ENCODE results near the gene CENPF. TPM values are rescaled to one million over a fixed set of nuclear protein-coding genes. Genes with fewer than 3 reads are reported as not detected.

Gene CENPF
- total and polyA plus RNA-seq, 3 experiments from 2014 or later = 0.77 to 45.5 (median 44.2) TPM

DNA sequence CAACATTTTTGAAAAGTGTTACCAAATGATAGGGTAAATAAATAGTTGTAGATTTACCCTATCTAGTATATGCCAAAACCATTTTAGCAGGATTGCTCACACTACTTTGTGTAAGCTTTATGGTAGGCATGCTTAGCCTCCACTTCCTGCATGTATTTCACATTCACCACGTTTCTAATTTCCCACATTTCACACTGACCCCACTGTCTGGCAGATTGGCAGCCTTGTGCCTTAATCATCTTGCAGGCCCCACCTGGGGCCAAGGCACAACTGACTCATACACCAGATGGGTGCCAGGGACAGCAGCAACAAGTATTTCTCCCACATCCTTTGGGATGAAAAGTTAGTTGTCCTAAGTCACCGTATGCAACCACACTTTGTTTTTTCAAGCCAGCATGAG lies 21.2 kb upstream of the CENPF start:
- no peaks in the 10 kb centered on the region for H3K27me3 ChIP-seq (ENCODE audit: insufficient read depth, low read length, poor library complexity, severe bottlenecking)
- peaks cover under 1 to 14% (median 12%) of the 10 kb centered on the region in 5 donors for H3K9me3 Mint-ChIP-seq
- H3K4me3 ChIP-seq (ENCODE audit: low read length) = no peak overlapping the region
- no peak overlapping the region for H3K27ac Mint-ChIP-seq
- DNase-seq = no peak
- H3K36me3 ChIP-seq (ENCODE audit: insufficient read depth, low read length) = no peaks in the 10 kb centered on the region
- ChIA-PET CTCF (no interaction called here), POLR2A (no interaction called here)
- H3K36me3 Mint-ChIP-seq = peaks cover 0 to 8% (median 0%) of the 10 kb centered on the region in 3 donors
- no peaks in the 10 kb centered on the region for H3K4me1 Mint-ChIP-seq
- H3K4me1 ChIP-seq (ENCODE audit: insufficient read depth, low read length) = no peaks in the 10 kb centered on the region
- peaks cover 0 to 37% of the 10 kb centered on the region in 2 donors for H3K27me3 Mint-ChIP-seq
- H3K9me3 ChIP-seq (ENCODE audit: low read length) = peaks cover under 1% of the 10 kb centered on the region
- no peak overlapping the region for H3K27ac ChIP-seq (ENCODE audit: low read depth, low read length)
- no peak overlapping the region for H3K4me3 Mint-ChIP-seq

GRCh38 chr1:214582289-214582891 lies 20.6 kb upstream of the CENPF start:
- Histone ChIP-seq H3K4me3 (ENCODE audit: low read length) (no peak overlapping the region), H3K9me3 (ENCODE audit: low read length) (no peaks in the 10 kb centered on the region), H3K27ac (ENCODE audit: low read depth, low read length) (no peak overlapping the region), H3K36me3 (ENCODE audit: insufficient read depth, low read length) (no peaks in the 10 kb centered on the region), H3K4me1 (ENCODE audit: insufficient read depth, low read length) (no peaks in the 10 kb centered on the region), H3K27me3 (ENCODE audit: insufficient read depth, low read length, poor library complexity, severe bottlenecking) (no peaks in the 10 kb centered on the region)
- DNase-seq = no peak
- Mint-ChIP-seq H3K27me3 (peaks cover 0 to 37% of the 10 kb centered on the region in 2 donors), H3K4me1 (no peaks in the 10 kb centered on the region), H3K9me3 (peaks cover 0 to 8% (median 8%) of the 10 kb centered on the region in 5 donors), H3K36me3 (peaks cover 0 to 8% (median 0%) of the 10 kb centered on the region in 3 donors), H3K27ac (no peak overlapping the region), H3K4me3 (no peak overlapping the region)
- POLR2A ChIA-PET = no interaction called here
- CTCF ChIA-PET = no interaction called here

DNA sequence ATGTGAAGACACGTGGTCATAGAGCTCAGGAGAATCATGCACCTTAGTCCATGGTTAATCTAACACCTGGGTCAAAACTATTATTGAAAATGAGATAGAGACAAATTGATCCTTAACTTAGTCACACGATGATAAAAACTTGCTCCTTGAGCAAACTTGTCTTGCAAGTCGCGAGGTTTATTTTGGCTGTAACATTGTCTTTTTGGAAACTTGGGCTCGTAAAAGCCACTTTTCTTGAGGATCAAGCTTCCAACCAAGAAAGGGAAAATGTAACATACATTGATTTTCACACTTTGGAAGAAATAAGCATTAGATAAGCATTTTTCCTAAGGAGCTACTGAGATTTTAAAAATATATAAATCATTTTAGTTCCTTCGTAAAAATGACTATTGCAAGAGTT lies 19.9 kb upstream of the CENPF start:
- H3K4me3 ChIP-seq (ENCODE audit: low read length) = no peak overlapping the region

DNA sequence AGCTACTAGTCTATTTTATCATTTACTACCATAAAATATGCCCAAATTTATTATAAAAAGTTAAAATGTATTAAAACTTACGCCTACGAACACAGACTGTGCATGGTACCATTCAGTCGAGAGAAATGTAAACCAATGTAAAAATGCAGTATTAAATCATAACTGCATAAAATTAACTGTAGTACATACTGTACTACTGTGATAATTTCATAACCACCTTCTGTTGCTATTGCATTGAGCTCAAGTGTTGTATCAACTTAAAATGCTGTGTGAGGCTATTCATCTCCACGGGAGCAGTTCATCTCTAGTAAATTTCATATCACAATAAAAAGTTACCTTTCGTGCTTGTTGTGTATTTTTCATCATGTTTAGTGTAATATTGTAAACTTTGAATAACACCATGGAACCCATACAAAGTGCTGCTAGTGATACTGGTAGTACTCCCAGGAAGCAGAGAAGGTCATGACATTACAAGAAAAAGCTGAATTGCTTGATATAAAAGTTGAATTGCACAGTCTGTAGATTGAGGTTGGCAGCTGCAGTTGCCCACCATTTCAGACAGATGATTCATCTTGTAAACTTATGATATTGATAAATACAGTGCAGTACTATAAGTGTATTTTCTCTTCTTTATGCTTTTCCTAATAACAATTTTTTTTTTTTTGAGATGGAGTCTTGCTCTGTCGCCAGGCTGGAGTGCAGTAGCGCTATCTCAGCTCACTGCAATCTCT lies 19.0 kb upstream of the CENPF start:
- no peak overlapping the region for H3K4me3 Mint-ChIP-seq
- H3K27ac ChIP-seq (ENCODE audit: low read depth, low read length) = no peak overlapping the region
- no peaks in the 10 kb centered on the region for H3K9me3 Mint-ChIP-seq
- no peak overlapping the region for H3K27ac Mint-ChIP-seq
- no peaks in the 10 kb centered on the region for H3K36me3 ChIP-seq (ENCODE audit: insufficient read depth, low read length)
- ChIA-PET CTCF (no interaction called here), POLR2A (no interaction called here)
- H3K27me3 Mint-ChIP-seq = peaks cover 4 to 39% of the 10 kb centered on the region in 2 donors
- H3K36me3 Mint-ChIP-seq = no peaks in the 10 kb centered on the region
- H3K4me1 ChIP-seq (ENCODE audit: insufficient read depth, low read length) = no peaks in the 10 kb centered on the region
- no peak overlapping the region for H3K4me3 ChIP-seq (ENCODE audit: low read length)
- H3K27me3 ChIP-seq (ENCODE audit: insufficient read depth, low read length, poor library complexity, severe bottlenecking) = no peaks in the 10 kb centered on the region
- no peaks in the 10 kb centered on the region for H3K9me3 ChIP-seq (ENCODE audit: low read length)
- H3K4me1 Mint-ChIP-seq = no peaks in the 10 kb centered on the region
- no peak for DNase-seq

More for the DNA sequence above, 19.9 kb upstream of the CENPF start:
- POLR2A ChIA-PET = no interaction called here
- CTCF ChIA-PET = no interaction called here
- H3K27ac ChIP-seq (ENCODE audit: low read depth, low read length) = no peak overlapping the region
- Mint-ChIP-seq H3K27me3 (peaks cover 3 to 33% of the 10 kb centered on the region in 2 donors), H3K36me3 (peaks cover 0 to under 1% (median 0%) of the 10 kb centered on the region in 3 donors), H3K27ac (no peak overlapping the region), H3K9me3 (peaks cover 0 to 1% (median under 1%) of the 10 kb centered on the region in 5 donors), H3K4me3 (no peak overlapping the region), H3K4me1 (no peaks in the 10 kb centered on the region)
- H3K9me3 ChIP-seq (ENCODE audit: low read length) = no peaks in the 10 kb centered on the region
- H3K4me1 ChIP-seq (ENCODE audit: insufficient read depth, low read length) = no peaks in the 10 kb centered on the region
- H3K36me3 ChIP-seq (ENCODE audit: insufficient read depth, low read length) = no peaks in the 10 kb centered on the region
- no peak for DNase-seq
- no peaks in the 10 kb centered on the region for H3K27me3 ChIP-seq (ENCODE audit: insufficient read depth, low read length, poor library complexity, severe bottlenecking)

GRCh38 chr1:214584805-214585766 lies 17.9 kb upstream of the CENPF start:
- Histone ChIP-seq H3K27ac (ENCODE audit: low read depth, low read length) (no peak overlapping the region), H3K9me3 (ENCODE audit: low read length) (no peaks in the 10 kb centered on the region), H3K27me3 (ENCODE audit: insufficient read depth, low read length, poor library complexity, severe bottlenecking) (no peaks in the 10 kb centered on the region), H3K36me3 (ENCODE audit: insufficient read depth, low read length) (no peaks in the 10 kb centered on the region), H3K4me1 (ENCODE audit: insufficient read depth, low read length) (no peaks in the 10 kb centered on the region), H3K4me3 (ENCODE audit: low read length) (no peak overlapping the region)
- DNase-seq = no peak
- CTCF ChIA-PET = interaction anchor here (3.2 kb wide), 1 partner anchor 324 kb away, joined by 8 read pairs; no protein-coding TSS in a partner anchor
- Mint-ChIP-seq H3K27me3 (peaks cover 5 to 45% of the 10 kb centered on the region in 2 donors), H3K4me1 (no peaks in the 10 kb centered on the region), H3K36me3 (no peaks in the 10 kb centered on the region), H3K9me3 (no peaks in the 10 kb centered on the region), H3K4me3 (no peak overlapping the region), H3K27ac (peak overlapping the region in 1 of 8 donors; percentile 43)
- POLR2A ChIA-PET = no interaction called here

DNA sequence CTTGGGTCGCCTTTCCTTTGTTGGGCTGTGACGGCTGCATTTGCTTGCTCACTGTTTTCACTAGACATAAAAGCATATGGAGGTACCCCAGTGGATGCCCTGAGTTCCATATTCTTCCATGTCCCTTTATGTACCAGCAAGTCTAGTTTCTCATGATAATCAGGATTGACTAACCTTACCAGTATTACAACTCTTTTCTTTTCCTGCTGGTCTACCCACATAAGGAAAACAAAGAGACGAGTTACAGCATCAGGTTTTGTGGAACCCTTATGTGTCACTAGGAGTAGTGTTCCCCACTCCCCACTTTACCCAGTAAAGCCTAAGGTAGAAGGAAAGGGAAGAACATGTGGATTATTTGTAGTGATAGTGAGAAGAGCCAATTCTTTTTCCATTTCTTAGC lies 16.4 kb upstream of the CENPF start:
- no peak for DNase-seq
- H3K27ac Mint-ChIP-seq = no peak overlapping the region
- H3K36me3 Mint-ChIP-seq = peaks cover 0 to 4% (median 0%) of the 10 kb centered on the region in 3 donors
- no peak overlapping the region for H3K27ac ChIP-seq (ENCODE audit: low read depth, low read length)
- no peaks in the 10 kb centered on the region for H3K4me1 ChIP-seq (ENCODE audit: insufficient read depth, low read length)
- no peak overlapping the region for H3K4me3 ChIP-seq (ENCODE audit: low read length)
- no peaks in the 10 kb centered on the region for H3K36me3 ChIP-seq (ENCODE audit: insufficient read depth, low read length)
- H3K4me3 Mint-ChIP-seq = no peak overlapping the region
- H3K9me3 Mint-ChIP-seq = no peaks in the 10 kb centered on the region
- H3K27me3 Mint-ChIP-seq = peaks cover 16 to 54% of the 10 kb centered on the region in 2 donors
- no peaks in the 10 kb centered on the region for H3K9me3 ChIP-seq (ENCODE audit: low read length)
- ChIA-PET CTCF (interaction anchor here (3.2 kb wide), 1 partner anchor 325 kb away, joined by 8 read pairs; no protein-coding TSS in a partner anchor), POLR2A (no interaction called here)
- no peaks in the 10 kb centered on the region for H3K27me3 ChIP-seq (ENCODE audit: insufficient read depth, low read length, poor library complexity, severe bottlenecking)
- no peaks in the 10 kb centered on the region for H3K4me1 Mint-ChIP-seq

DNA sequence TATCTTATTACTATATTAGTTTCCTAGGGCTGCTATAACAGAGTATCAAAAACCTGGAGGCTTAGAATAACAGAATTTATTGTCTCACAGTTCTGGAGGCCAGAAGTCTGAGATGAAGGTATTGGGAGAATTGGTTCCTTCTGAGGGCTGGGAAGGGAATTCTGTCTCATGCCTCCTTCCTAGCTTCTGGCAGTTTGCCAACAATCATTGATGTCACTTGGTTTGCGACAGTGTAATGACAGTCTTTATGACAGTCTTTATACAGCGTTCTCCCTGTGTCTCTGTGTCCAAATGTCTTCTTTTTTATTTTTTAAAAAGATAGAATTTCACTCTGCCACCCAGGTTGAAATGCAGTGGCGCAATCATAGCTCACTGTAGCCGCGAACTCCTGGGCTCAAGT lies 15.8 kb upstream of the CENPF start:
- H3K27me3 Mint-ChIP-seq = peaks cover 16 to 52% of the 10 kb centered on the region in 2 donors
- ChIA-PET CTCF (interaction anchor here (3.2 kb wide), 1 partner anchor 326 kb away, joined by 8 read pairs; no protein-coding TSS in a partner anchor), POLR2A (no interaction called here)
- H3K27ac ChIP-seq (ENCODE audit: low read depth, low read length) = no peak overlapping the region
- H3K4me1 Mint-ChIP-seq = no peaks in the 10 kb centered on the region
- H3K4me3 ChIP-seq (ENCODE audit: low read length) = no peak overlapping the region
- peaks cover 0 to 4% (median 0%) of the 10 kb centered on the region in 3 donors for H3K36me3 Mint-ChIP-seq
- no peak overlapping the region for H3K4me3 Mint-ChIP-seq
- H3K9me3 ChIP-seq (ENCODE audit: low read length) = no peaks in the 10 kb centered on the region
- no peak for DNase-seq
- no peaks in the 10 kb centered on the region for H3K27me3 ChIP-seq (ENCODE audit: insufficient read depth, low read length, poor library complexity, severe bottlenecking)
- H3K27ac Mint-ChIP-seq = no peak overlapping the region
- no peaks in the 10 kb centered on the region for H3K36me3 ChIP-seq (ENCODE audit: insufficient read depth, low read length)
- H3K4me1 ChIP-seq (ENCODE audit: insufficient read depth, low read length) = no peaks in the 10 kb centered on the region
- H3K9me3 Mint-ChIP-seq = no peaks in the 10 kb centered on the region
